Caco-2 (cell line): Measurements from ENCODE around the gene STXBP1. TPM values are rescaled to one million over a fixed set of nuclear protein-coding genes. Genes with fewer than 3 reads are reported as not detected.
"Not testable (repeated sequence)": the region's sequence is repeated elsewhere in the genome, so short reads cannot be mapped to it uniquely, and the experiment has no call there.

ENCODE experiments used
- BruUV-seq: library from RNA; stranded (reverse); fragments of 400-500 nt; replicated peaks from 2 replicates; lab custom pipeline; 2021; lab: Mats Ljungman, UMichigan
- CTCF ChIA-PET: fragments of 300-600 bp; sonication (Branson Sonifier 250); formaldehyde crosslinking; loops from one replicate; lab custom pipeline; 2022; ENCODE audit warnings: antibody characterized with exemption; lab: Charles Lee
- POLR2A ChIA-PET: fragments of 300-600 bp; sonication (Branson Sonifier 250); formaldehyde crosslinking; loops from one replicate; lab custom pipeline; 2022; ENCODE audit warnings: antibody characterized with exemption; lab: Charles Lee
- DNase-seq, 2 experiments: peaks; one replicate each; pipeline versions ENCODE4 v3.0.0 to v3.0.0-alpha.2; 2020 to 2022
- H3K27me3 ChIP-seq: replicated peaks from 2 replicates; pipeline ENCODE4 v1.6.0; 2011; ENCODE audit warnings: low read length; ENCODE audit not compliant: control insufficient read depth, insufficient read depth
- H3K36me3 ChIP-seq: 2 replicates; pipeline ENCODE4 v1.5.1; 2011; ENCODE audit warnings: low read length; ENCODE audit not compliant: control insufficient read depth, insufficient read depth
- H3K4me1 ChIP-seq: fragments of 250-450 bp; sonication (Bioruptor Pico); 2 replicates; pipeline ENCODE4 v1.5.1; 2020; ENCODE audit warnings: mild to moderate bottlenecking
- H3K4me3 ChIP-seq: 2 replicates; pipeline ENCODE4 v1.5.1; 2011; ENCODE audit warnings: low read depth, mild to moderate bottlenecking, control low read depth, low read length
- H3K9me3 ChIP-seq: fragments of 250-450 bp; sonication (Bioruptor Pico); 2 replicates; pipeline ENCODE4 v1.5.1; 2020; ENCODE audit warnings: mild to moderate bottlenecking, moderate library complexity
- H3K27ac Mint-ChIP-seq: one replicate; pipeline ENCODE4 v1.8.0; 2022; ENCODE audit warnings: mixed read lengths; ENCODE audit not compliant: unreplicated experiment
- H3K27me3 Mint-ChIP-seq: one replicate; pipeline ENCODE4 v1.8.0; 2022; ENCODE audit warnings: mixed read lengths; ENCODE audit not compliant: insufficient read depth, unreplicated experiment
- H3K36me3 Mint-ChIP-seq: one replicate; pipeline ENCODE4 v1.8.0; 2022; ENCODE audit warnings: mild to moderate bottlenecking, mixed read lengths; ENCODE audit not compliant: insufficient read depth, unreplicated experiment
- H3K4me1 Mint-ChIP-seq: one replicate; pipeline ENCODE4 v1.8.0; 2022; ENCODE audit warnings: low read depth, mixed read lengths; ENCODE audit not compliant: unreplicated experiment
- H3K4me3 Mint-ChIP-seq: one replicate; pipeline ENCODE4 v1.8.0; 2022; ENCODE audit warnings: mild to moderate bottlenecking, moderate library complexity, mixed read lengths; ENCODE audit not compliant: unreplicated experiment
- H3K9me3 Mint-ChIP-seq: one replicate; pipeline ENCODE4 v1.8.0; 2022; ENCODE audit warnings: mixed read lengths; ENCODE audit not compliant: unreplicated experiment
- intact Hi-C: fragments of 100-400 bp; cut with micrococcal nuclease; formaldehyde crosslinking; loops from one replicate; pipeline ENCODE4 v1.10.0; 2022; ENCODE audit not compliant: unreplicated experiment
- total RNA-seq: library from RNA; stranded (reverse); gene quantifications from 2 replicates; pipeline ENCODE4 v1.2.3, GENCODE V29; 2022
- TF ChIP-seq, protein P1 (sequence below), 2 experiments: fragments of 200-600 bp in 1 of 2; IDR thresholded peaks; 1 replicate in 1 of 2; 2 replicates in 1 of 2; pipeline versions ENCODE4 v1.5.1 to v1.8.0; 2011 to 2022; ENCODE audit warnings: antibody characterized with exemption in 1 of 2, control low read depth in 1 of 2, inconsistent platforms in 1 of 2, low read depth in 1 of 2, low read length in 1 of 2, mild to moderate bottlenecking in 1 of 2, moderate library complexity in 1 of 2; ENCODE audit not compliant: insufficient read depth in 1 of 2, severe bottlenecking in 1 of 2, unreplicated experiment in 1 of 2

STXBP1 gene
- total RNA-seq, 1 experiment from 2014 or later, result 5.5 TPM

DNA sequence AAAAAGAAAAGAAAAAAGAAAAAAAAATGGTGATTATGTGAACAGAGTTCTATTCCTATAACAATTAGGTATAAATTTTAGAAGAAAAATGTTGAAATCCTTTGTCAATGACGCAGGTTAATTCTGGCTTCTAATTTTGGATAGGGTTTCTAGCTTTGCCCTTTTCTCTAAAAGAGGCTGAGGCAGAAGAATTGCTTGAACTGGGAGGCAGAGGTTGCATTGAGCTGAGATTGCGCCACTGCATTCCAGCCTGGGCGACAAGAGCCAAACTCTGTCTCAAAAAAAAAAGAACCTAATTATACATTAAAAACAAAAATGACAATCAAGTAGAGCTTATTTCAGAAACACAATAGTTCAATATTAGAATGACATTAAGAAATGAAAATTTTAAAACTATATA lies 2.9 kb downstream of the STXBP1 start:
- Histone ChIP-seq H3K27me3 (peaks cover 2% of the 10 kb centered on the region), H3K4me3 (no peak overlapping the region), H3K4me1 (0 out of 2 replicates have a peak, but pooled peaks cover 6% of the 10 kb centered on the region), H3K36me3 (no peaks in the 10 kb centered on the region), H3K9me3 (no peaks in the 10 kb centered on the region)
- ChIA-PET POLR2A (no interaction called here), CTCF (no interaction called here)
- H3K27ac Mint-ChIP-seq, result no peak overlapping the region
- H3K9me3 Mint-ChIP-seq, result no peaks in the 10 kb centered on the region
- H3K4me1 Mint-ChIP-seq, result peaks cover 10% of the 10 kb centered on the region
- TF ChIP-seq, protein P1, sequence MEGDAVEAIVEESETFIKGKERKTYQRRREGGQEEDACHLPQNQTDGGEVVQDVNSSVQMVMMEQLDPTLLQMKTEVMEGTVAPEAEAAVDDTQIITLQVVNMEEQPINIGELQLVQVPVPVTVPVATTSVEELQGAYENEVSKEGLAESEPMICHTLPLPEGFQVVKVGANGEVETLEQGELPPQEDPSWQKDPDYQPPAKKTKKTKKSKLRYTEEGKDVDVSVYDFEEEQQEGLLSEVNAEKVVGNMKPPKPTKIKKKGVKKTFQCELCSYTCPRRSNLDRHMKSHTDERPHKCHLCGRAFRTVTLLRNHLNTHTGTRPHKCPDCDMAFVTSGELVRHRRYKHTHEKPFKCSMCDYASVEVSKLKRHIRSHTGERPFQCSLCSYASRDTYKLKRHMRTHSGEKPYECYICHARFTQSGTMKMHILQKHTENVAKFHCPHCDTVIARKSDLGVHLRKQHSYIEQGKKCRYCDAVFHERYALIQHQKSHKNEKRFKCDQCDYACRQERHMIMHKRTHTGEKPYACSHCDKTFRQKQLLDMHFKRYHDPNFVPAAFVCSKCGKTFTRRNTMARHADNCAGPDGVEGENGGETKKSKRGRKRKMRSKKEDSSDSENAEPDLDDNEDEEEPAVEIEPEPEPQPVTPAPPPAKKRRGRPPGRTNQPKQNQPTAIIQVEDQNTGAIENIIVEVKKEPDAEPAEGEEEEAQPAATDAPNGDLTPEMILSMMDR (IDR thresholded peaks at IDR 0.05; ENCODE audit: insufficient read depth in 1 of 2, low read depth in 1 of 2, low read length in 1 of 2, severe bottlenecking in 1 of 2, unreplicated experiment in 1 of 2), result no peak
- peaks cover 8% of the 10 kb centered on the region for H3K36me3 Mint-ChIP-seq
- intact Hi-C loops, result no loop called here
- peaks cover 18% of the 10 kb centered on the region for H3K27me3 Mint-ChIP-seq
- BruUV-seq, result no TSS peak
- H3K4me3 Mint-ChIP-seq, result no peak overlapping the region
- no peak for DNase-seq

DNA sequence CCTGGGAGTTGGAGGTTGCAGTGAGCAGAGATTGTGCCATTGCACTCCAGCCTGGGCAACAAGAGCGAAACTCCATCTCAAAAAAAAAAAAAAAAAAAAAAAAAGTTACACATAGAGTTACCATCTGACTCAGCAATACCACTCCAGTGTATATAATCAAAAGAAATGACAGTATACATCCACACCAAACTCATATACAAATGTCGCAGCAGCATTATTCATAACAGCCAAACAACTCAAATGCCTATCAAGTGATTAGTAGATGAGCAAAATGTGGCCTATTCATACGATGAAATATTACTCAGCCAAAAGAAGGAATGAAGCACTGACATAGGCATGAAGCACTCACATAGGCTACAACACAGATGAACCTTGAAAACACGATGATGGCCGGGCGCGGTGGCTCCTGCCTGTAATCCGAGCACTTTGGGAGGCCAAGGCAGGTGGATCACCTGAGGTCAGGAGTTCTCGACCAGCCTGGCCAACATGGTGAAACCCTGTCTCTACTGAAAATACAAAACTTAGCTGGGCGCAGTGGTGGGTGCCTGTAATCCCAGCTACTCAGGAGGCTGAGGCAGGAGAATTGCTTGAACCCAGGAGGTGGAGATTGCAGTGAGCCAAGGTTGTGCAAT lies 9.4 kb downstream of the STXBP1 start:
- H3K4me1 ChIP-seq, H3K36me3 Mint-ChIP-seq, POLR2A ChIA-PET, BruUV-seq, CTCF ChIA-PET, H3K27me3 ChIP-seq, H3K27me3 Mint-ChIP-seq, H3K36me3 ChIP-seq, DNase-seq, H3K27ac Mint-ChIP-seq, H3K4me1 Mint-ChIP-seq, H3K4me3 Mint-ChIP-seq, H3K9me3 ChIP-seq, H3K4me3 ChIP-seq, H3K9me3 Mint-ChIP-seq, intact Hi-C loops: not testable (repeated sequence)

DNA sequence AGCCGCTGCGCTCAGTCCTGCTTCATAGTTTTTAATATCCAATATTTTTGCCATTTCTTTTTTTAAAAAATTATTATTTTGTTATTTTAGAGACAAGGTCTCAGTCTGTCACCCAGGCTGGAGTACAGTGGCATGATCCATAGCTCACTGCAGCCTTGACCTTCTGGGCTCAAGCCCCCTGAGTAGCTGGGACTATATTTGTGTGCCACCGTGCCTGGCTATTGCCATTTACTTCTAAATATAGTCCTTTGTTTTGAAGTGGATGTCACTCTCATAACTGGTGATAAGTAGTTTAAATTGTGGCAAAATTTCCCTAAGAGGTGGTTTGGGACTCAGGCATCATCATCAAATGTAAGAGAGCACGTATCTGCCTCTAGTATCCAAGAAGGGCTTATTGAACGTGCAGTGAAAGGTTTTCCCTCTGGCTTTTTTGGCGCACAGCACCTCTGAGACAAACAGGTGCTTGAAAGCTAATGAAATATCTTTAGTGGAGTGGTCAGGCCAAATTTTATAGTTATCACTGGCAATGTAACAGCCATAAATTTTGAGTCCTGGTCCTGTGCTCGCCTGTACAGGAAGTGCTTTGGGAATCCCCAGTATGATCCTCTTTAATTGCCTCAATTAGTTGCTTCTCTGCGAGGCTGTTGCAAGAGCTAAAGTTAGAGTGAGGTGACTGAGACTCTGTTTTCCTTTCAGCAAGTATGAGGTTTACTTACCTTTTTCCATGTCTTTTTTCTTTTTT lies 14.8 kb downstream of the STXBP1 start:
- Histone ChIP-seq H3K4me3 (no peak overlapping the region), H3K27me3 (no peaks in the 10 kb centered on the region), H3K4me1 (no peaks in the 10 kb centered on the region), H3K36me3 (no peaks in the 10 kb centered on the region), H3K9me3 (no peaks in the 10 kb centered on the region)
- CTCF ChIA-PET, result interaction anchor here (0.6 to 1.0 kb wide), 2 partner anchors 108 to 118 kb away, joined by 4 to 6 read pairs; partner anchors contain the start of gene TOR2A
- Mint-ChIP-seq H3K4me1 (no peaks in the 10 kb centered on the region), H3K27me3 (peaks cover 4% of the 10 kb centered on the region), H3K27ac (no peak overlapping the region), H3K9me3 (no peaks in the 10 kb centered on the region), H3K36me3 (no peaks in the 10 kb centered on the region), H3K4me3 (no peak overlapping the region)
- intact Hi-C loops, result no loop called here
- no TSS peak for BruUV-seq
- no peak for DNase-seq
- POLR2A ChIA-PET, result no interaction called here
- TF ChIP-seq, protein P1 (IDR thresholded peaks at IDR 0.05; ENCODE audit: insufficient read depth in 1 of 2, low read depth in 1 of 2, low read length in 1 of 2, severe bottlenecking in 1 of 2, unreplicated experiment in 1 of 2), result no peak
